Gastrocnemius medialis (tissue), 4 donors: ENCODE measurements around the gene ATE1. TPM values are rescaled to one million over a fixed set of nuclear protein-coding genes. Genes with fewer than 3 reads are reported as not detected.
A peak's percentile ranks its signal among the peaks of the same experiment; 100 is the strongest.
"Not testable (repeated sequence)": the region's sequence is repeated elsewhere in the genome, so short reads cannot be mapped to it uniquely, and the experiment has no call there.

ENCODE experiments used
- ATAC-seq, 2 donors: fragments of 150-250 bp; one replicate each; pipeline ENCODE4 v1.9.1; 2016
- DNase-seq, 2 donors: peaks; one replicate each; pipeline ENCODE4 v3.0.0-alpha.2; 2019
- H3K27ac ChIP-seq, 4 donors: fragments of 200-600 bp; sonication (generic); 1 replicate in 1 of 4; 2 replicates in 3 of 4; pipeline ENCODE4 v1.5.1; 2016 to 2018; ENCODE audit warnings: mild to moderate bottlenecking in 2 of 4, moderate library complexity in 1 of 4
- H3K27me3 ChIP-seq, 3 donors: fragments of 200-600 bp; sonication (generic) in 2 of 3; 1 replicate in 1 of 3; 2 replicates in 2 of 3; pipeline versions ENCODE4 v1.5.1 to v1.6.0; 2016 to 2019; ENCODE audit warnings: mild to moderate bottlenecking in 1 of 3, moderate library complexity in 1 of 3
- H3K36me3 ChIP-seq, 2 donors: fragments of 200-600 bp; sonication (generic) in 1 of 2; one replicate each; pipeline ENCODE4 v1.5.1; 2017 to 2018
- H3K4me1 ChIP-seq, 2 donors: fragments of 200-600 bp; sonication (generic) in 1 of 2; one replicate each; pipeline ENCODE4 v1.5.1; 2016 to 2017; ENCODE audit warnings: mild to moderate bottlenecking in 2 of 2
- H3K4me3 ChIP-seq, 4 donors: fragments of 200-600 bp; sonication (generic) in 3 of 4; 1 replicate in 1 of 4; 2 replicates in 3 of 4; pipeline ENCODE4 v1.5.1; 2016 to 2019; ENCODE audit warnings: mild to moderate bottlenecking in 2 of 4
- H3K9me3 ChIP-seq, 3 donors: fragments of 200-600 bp; sonication (generic) in 2 of 3; 1 replicate in 1 of 3; 2 replicates in 2 of 3; pipeline ENCODE4 v1.5.1; 2016 to 2019
- POLR2A ChIP-seq, 2 donors: fragments of 450-650 bp; IDR thresholded peaks; one replicate each; pipeline ENCODE4 v1.6.1; 2017; ENCODE audit warnings: antibody characterized with exemption in 2 of 2, mild to moderate bottlenecking in 2 of 2, moderate library complexity in 2 of 2
- in situ Hi-C, 4 donors: fragments of 200-750 bp; cut with MboI; loops; one replicate each; pipeline versions ENCODE4 v1.15.0 to v1.8.0; 2017; ENCODE audit warnings: low sequenced_read_pairs in 4 of 4
- intact Hi-C: fragments of 100-400 bp; cut with DNase I; formaldehyde crosslinking; loops from one replicate; pipeline ENCODE4 v1.15.1; 2023; ENCODE audit warnings: low total_unique reads
- total RNA-seq, 4 donors: library from RNA; depleted of rRNA; stranded (reverse); fragments of >200 nt; gene quantifications; one replicate each; pipeline versions ENCODE4 v1.1.0 to v1.2.3, GENCODE V29; 2016
- TF ChIP-seq, protein P1 (sequence below), 5 experiments: fragments of 450-650 bp in 3 of 5; fragments of 200-600 bp in 2 of 5; sonication (generic) in 2 of 5; IDR thresholded peaks in 4 of 5; conservative IDR thresholded peaks in 1 of 5; 1 replicate in 4 of 5; 2 replicates in 1 of 5; pipeline ENCODE4 v1.5.1; 2016 to 2019; ENCODE audit warnings: antibody characterized with exemption in 5 of 5, mild to moderate bottlenecking in 3 of 5, moderate library complexity in 3 of 5

Gene ATE1
- total RNA-seq, 4 donors from 2014 or later, result 34.3 to 57.6 (median 39.4) TPM

DNA sequence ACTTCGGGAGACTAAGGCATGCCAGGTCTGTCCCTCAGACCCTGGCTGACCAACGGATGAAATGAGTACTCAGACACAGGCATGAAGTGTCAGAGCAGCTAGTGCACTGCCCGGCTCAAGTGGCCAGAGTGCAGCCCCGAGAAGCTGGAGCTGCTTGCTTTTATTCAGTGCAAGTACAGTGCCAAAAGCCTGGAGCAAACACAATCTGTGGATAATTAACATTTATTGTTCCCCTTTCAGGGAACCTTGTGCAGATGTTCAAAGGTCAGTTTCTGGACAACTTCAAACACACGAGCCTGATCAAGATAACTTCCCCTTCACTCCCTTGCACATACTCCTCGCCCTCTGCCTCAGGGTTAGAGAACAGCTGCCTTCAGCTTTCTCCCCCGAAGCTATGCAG lies 7.9 kb upstream of the ATE1 start:
- no peaks in the 10 kb centered on the region for H3K4me1 ChIP-seq

DNA sequence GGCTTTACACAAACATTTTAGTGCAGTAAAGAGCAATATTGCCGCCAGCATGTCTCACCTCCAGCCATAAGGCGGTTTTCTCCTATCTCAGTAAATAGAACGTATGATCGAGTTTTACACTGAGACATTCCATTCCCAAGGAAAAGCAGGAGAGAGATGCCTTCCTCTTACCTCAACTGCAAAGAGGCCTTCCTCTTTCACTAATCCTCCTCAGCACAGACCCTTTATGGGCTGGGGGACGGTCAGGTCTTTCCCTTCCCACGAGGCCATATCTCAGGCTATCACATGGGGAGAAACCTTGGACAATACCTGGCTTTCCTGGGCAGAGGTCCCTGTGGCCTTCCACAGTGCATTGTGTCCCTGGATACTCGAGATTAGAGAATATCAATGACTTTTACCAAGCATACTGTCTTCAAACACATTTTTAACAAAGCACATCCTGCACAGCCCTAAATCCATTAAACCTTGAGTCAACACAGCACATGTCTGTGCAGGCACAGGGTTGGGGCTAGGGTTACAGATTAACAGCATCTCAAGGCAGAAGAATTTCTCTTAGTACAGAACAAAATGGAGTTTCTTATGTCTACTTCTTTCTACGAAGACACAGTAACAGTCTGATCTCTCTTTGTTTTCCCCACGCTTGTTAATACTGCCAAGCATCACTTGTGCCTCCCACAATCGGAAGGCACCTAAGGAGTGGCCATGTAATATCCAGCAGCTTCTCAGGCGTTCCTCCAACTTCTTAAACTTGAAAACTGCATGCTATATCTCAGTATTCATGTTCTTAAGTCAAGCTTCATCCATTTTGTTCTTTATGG lies 2.6 kb upstream of the ATE1 start:
- intact Hi-C loops, H3K4me3 ChIP-seq, ATAC-seq, in situ Hi-C loops, DNase-seq, H3K27me3 ChIP-seq, H3K36me3 ChIP-seq, H3K9me3 ChIP-seq, H3K27ac ChIP-seq: not testable (repeated sequence)
- peaks cover 18 to 21% of the 10 kb centered on the region in 2 donors for H3K4me1 ChIP-seq

More for the DNA sequence above, 7.9 kb upstream of the ATE1 start:
- no peak overlapping the region for H3K4me3 ChIP-seq
- DNase-seq (no peak), ATAC-seq (no peak)
- TF ChIP-seq, protein P1, sequence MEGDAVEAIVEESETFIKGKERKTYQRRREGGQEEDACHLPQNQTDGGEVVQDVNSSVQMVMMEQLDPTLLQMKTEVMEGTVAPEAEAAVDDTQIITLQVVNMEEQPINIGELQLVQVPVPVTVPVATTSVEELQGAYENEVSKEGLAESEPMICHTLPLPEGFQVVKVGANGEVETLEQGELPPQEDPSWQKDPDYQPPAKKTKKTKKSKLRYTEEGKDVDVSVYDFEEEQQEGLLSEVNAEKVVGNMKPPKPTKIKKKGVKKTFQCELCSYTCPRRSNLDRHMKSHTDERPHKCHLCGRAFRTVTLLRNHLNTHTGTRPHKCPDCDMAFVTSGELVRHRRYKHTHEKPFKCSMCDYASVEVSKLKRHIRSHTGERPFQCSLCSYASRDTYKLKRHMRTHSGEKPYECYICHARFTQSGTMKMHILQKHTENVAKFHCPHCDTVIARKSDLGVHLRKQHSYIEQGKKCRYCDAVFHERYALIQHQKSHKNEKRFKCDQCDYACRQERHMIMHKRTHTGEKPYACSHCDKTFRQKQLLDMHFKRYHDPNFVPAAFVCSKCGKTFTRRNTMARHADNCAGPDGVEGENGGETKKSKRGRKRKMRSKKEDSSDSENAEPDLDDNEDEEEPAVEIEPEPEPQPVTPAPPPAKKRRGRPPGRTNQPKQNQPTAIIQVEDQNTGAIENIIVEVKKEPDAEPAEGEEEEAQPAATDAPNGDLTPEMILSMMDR (IDR thresholded peaks at IDR 0.05 in 4 of 5, conservative IDR thresholded peaks at IDR 0.05 in 1 of 5), result no peak
- no peak for TF ChIP-seq POLR2A (IDR thresholded peaks at IDR 0.05)
- intact Hi-C loops (no loop called here), in situ Hi-C loops (no loop called here)
- no peaks in the 10 kb centered on the region for H3K27me3 ChIP-seq
- no peaks in the 10 kb centered on the region for H3K9me3 ChIP-seq
- H3K27ac ChIP-seq, result no peak overlapping the region
- no peaks in the 10 kb centered on the region for H3K36me3 ChIP-seq

DNA sequence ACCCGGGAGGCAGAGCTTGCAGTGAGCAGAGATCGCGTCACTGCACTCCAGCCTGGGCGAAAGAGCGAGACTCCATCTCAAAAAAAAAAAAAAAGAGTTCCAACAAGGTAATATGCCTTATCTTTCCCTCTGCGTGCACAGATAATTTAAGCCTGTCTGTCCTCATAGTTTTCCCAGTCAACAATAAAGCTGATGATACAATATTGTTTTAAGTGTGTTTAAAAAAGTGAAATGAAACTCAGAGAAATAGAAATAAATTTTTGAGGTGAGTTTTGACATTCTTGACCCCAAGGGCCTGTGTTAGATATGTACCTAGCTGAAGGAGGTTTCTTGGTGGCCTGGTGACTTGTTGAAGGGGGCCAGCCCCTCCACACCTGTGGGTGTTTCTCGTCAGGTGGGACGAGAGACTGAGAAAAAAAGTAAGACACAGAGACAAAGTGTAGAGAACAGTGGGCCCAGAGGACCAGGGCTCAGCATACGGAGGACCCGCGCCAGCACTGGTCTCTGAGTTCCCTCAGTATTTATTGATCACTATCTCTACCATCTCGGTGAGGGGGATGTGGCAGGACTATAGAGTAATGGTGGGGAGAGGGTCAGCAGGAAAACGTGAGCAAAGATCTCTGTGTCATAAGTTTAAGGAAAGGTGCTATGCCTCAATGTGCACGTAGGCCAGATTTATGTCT lies 1.9 kb upstream of the ATE1 start:
- ATAC-seq, H3K4me3 ChIP-seq, H3K36me3 ChIP-seq, in situ Hi-C loops, H3K27me3 ChIP-seq, H3K27ac ChIP-seq, H3K9me3 ChIP-seq, DNase-seq: not testable (repeated sequence)
- intact Hi-C loops, result loop anchor here (5.0 kb wide), 2 partner anchors 123 to 448 kb away; no protein-coding TSS in a partner anchor
- H3K4me1 ChIP-seq, result peaks cover 18 to 21% of the 10 kb centered on the region in 2 donors

DNA sequence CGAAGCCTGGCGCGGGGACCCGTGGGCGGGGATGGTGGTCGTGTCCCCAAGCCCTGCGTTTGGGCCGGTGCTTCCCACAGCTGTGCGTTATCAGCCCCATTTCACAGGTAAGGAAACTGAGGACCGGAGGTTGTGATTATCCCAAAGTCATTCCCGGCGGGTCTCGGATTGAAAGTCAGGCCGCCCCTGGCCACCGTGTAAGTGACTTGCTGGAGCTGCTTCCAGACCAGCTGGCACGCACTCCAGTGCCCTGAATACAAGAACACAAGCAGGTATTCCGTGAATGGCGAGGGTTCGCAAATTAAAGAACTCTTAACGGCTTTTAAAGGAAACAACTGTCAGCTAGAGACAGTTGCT lies 675 bp upstream of the ATE1 start:
- Histone ChIP-seq H3K4me1 (peaks cover 18 to 21% of the 10 kb centered on the region in 2 donors), H3K36me3 (peaks cover 0 to 7% of the 10 kb centered on the region in 2 donors), H3K9me3 (no peaks in the 10 kb centered on the region), H3K27ac (peak overlapping the region; percentile 90 to 99 (median 94)), H3K27me3 (no peaks in the 10 kb centered on the region), H3K4me3 (peak overlapping the region; percentile 77 to 99 (median 86))
- TF ChIP-seq, protein P1 (IDR thresholded peaks at IDR 0.05 in 4 of 5, conservative IDR thresholded peaks at IDR 0.05 in 1 of 5), result no peak
- no peak for TF ChIP-seq POLR2A (IDR thresholded peaks at IDR 0.05)
- in situ Hi-C loops (no loop called here), intact Hi-C loops (loop anchor here (1.0 to 5.0 kb wide), 4 partner anchors 46 to 449 kb away; no protein-coding TSS in a partner anchor)
- peak; percentile 19 to 46 for DNase-seq
- ATAC-seq, result peak; percentile 19 to 27

DNA sequence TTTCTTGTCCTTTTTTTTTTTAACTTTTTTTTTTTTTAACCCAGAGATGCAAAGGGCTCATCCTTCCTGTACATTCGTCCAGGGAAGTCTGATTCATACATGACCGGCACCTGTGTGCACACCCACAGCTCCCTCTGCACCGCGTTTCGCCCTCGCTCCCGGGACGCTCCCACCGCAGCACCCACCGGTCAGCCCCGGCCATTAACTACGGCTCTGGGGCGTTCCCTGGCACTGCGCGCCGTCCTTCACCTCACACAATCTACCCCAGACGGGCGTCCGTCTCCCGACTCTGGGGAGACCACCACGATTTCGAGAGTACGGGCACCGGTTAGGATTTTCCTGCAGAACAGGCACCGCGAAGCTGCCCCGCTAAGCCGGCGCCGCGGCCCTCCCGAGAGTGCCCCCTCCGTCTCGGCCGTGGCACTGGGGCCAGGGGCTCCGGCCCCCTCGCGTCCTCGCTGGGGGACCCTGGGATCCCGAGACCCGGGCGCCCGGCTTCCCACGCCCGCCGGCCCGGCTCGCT lies 452 bp downstream of the ATE1 start:
- Histone ChIP-seq H3K36me3 (peaks cover 0 to 15% of the 10 kb centered on the region in 2 donors), H3K27me3 (no peaks in the 10 kb centered on the region), H3K9me3 (no peaks in the 10 kb centered on the region), H3K4me3 (peak overlapping the region; percentile 77 to 99 (median 86)), H3K27ac (peak overlapping the region; percentile 90 to 99 (median 94)), H3K4me1 (peaks cover 18 to 21% of the 10 kb centered on the region in 2 donors)
- ATAC-seq (peak; percentile 60 to 66), DNase-seq (peak; percentile 29 to 58)
- intact Hi-C loops (loop anchor here (5.0 kb wide), 2 partner anchors 125 to 450 kb away; no protein-coding TSS in a partner anchor), in situ Hi-C loops (no loop called here)
- no peak for TF ChIP-seq POLR2A (IDR thresholded peaks at IDR 0.05)
- TF ChIP-seq, protein P1 (IDR thresholded peaks at IDR 0.05 in 4 of 5, conservative IDR thresholded peaks at IDR 0.05 in 1 of 5), result no peak
